ENCODE data around the gene GLG1.
"Not testable (repeated sequence)": the region's sequence is repeated elsewhere in the genome, so short reads cannot be mapped to it uniquely, and the experiment has no call there.

Gene GLG1

GRCh38 chr16:74518934-74519333 lies 88.0 kb downstream of the GLG1 start:
- not testable (repeated sequence) for DNase-seq; H3K4me1 ChIP-seq (ENCODE audit: control insufficient read depth, insufficient read depth, low read length, poor library complexity, severe bottlenecking); H3K9me3 ChIP-seq (ENCODE audit: control insufficient read depth, low read length); H3K27ac ChIP-seq (ENCODE audit: insufficient read depth, low read length, poor library complexity, severe bottlenecking); H3K36me3 ChIP-seq (ENCODE audit: control insufficient read depth, insufficient read depth, low read length); H3K4me3 ChIP-seq (ENCODE audit: insufficient read depth, low read depth, low read length, poor library complexity, severe bottlenecking); H3K27me3 ChIP-seq (replicated peaks; ENCODE audit: control insufficient read depth, insufficient read depth, low read length, poor library complexity, severe bottlenecking)

DNA sequence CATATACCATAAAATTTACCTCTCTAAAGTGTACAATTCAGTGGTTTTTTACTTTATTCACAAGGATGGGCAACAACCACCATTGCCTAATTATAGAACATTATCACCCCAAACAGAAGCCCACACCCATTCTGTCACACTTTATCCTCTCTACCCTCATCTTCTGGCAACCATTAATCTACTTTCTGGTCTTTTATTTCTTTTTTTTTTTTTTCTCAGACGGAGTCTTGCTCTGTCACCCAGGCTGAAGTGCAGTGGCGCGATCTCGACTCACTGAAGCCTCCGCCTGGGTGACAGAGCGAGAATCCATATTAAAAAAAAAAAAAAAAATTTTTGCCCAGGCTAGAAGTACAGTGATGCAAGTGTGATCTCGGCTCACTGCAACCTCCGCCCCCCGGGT lies 95.0 kb downstream of the GLG1 start:
- no peaks in the 10 kb centered on the region for H3K4me1 ChIP-seq (ENCODE audit: control insufficient read depth, insufficient read depth, low read length, poor library complexity, severe bottlenecking)
- H3K27me3 ChIP-seq (replicated peaks; ENCODE audit: control insufficient read depth, insufficient read depth, low read length, poor library complexity, severe bottlenecking): no peaks in the 10 kb centered on the region
- H3K36me3 ChIP-seq (ENCODE audit: control insufficient read depth, insufficient read depth, low read length): peaks cover 8% of the 10 kb centered on the region
- H3K27ac ChIP-seq (ENCODE audit: insufficient read depth, low read length, poor library complexity, severe bottlenecking): no peak overlapping the region
- no peaks in the 10 kb centered on the region for H3K9me3 ChIP-seq (ENCODE audit: control insufficient read depth, low read length)
- no peak overlapping the region for H3K4me3 ChIP-seq (ENCODE audit: insufficient read depth, low read depth, low read length, poor library complexity, severe bottlenecking)
- no peak for DNase-seq

DNA sequence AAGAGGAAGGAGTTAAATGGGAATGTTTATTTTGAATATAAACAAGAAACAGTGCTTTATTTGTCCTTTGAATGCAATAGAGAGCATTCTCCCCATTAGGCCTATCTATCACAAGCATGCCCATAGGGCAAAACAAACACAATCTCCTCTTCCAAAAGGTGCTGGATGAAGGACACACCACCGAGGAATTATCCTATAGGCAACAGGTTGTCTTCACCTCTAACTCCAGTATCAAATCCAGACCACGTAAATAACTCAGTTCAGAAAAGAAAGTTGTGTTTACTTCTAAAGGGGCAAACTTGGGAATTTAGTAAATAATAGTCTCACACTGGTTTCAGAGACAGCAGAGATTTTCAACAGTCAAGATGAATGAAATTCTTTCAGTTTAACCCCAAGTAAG lies 101.9 kb downstream of the GLG1 start:
- no peak for DNase-seq
- Histone ChIP-seq H3K4me3 (ENCODE audit: insufficient read depth, low read depth, low read length, poor library complexity, severe bottlenecking) (no peak overlapping the region), H3K27me3 (replicated peaks; ENCODE audit: control insufficient read depth, insufficient read depth, low read length, poor library complexity, severe bottlenecking) (no peaks in the 10 kb centered on the region), H3K36me3 (ENCODE audit: control insufficient read depth, insufficient read depth, low read length) (peaks cover 29% of the 10 kb centered on the region), H3K4me1 (ENCODE audit: control insufficient read depth, insufficient read depth, low read length, poor library complexity, severe bottlenecking) (no peaks in the 10 kb centered on the region), H3K9me3 (ENCODE audit: control insufficient read depth, low read length) (no peaks in the 10 kb centered on the region), H3K27ac (ENCODE audit: insufficient read depth, low read length, poor library complexity, severe bottlenecking) (no peak overlapping the region)

GRCh38 chr16:74503412-74503811 lies 103.5 kb downstream of the GLG1 start:
- no peak for DNase-seq
- Histone ChIP-seq H3K36me3 (ENCODE audit: control insufficient read depth, insufficient read depth, low read length) (peaks cover 28% of the 10 kb centered on the region), H3K4me1 (ENCODE audit: control insufficient read depth, insufficient read depth, low read length, poor library complexity, severe bottlenecking) (no peaks in the 10 kb centered on the region), H3K4me3 (ENCODE audit: insufficient read depth, low read depth, low read length, poor library complexity, severe bottlenecking) (no peak overlapping the region), H3K27me3 (replicated peaks; ENCODE audit: control insufficient read depth, insufficient read depth, low read length, poor library complexity, severe bottlenecking) (no peaks in the 10 kb centered on the region), H3K9me3 (ENCODE audit: control insufficient read depth, low read length) (no peaks in the 10 kb centered on the region), H3K27ac (ENCODE audit: insufficient read depth, low read length, poor library complexity, severe bottlenecking) (no peak overlapping the region)

DNA sequence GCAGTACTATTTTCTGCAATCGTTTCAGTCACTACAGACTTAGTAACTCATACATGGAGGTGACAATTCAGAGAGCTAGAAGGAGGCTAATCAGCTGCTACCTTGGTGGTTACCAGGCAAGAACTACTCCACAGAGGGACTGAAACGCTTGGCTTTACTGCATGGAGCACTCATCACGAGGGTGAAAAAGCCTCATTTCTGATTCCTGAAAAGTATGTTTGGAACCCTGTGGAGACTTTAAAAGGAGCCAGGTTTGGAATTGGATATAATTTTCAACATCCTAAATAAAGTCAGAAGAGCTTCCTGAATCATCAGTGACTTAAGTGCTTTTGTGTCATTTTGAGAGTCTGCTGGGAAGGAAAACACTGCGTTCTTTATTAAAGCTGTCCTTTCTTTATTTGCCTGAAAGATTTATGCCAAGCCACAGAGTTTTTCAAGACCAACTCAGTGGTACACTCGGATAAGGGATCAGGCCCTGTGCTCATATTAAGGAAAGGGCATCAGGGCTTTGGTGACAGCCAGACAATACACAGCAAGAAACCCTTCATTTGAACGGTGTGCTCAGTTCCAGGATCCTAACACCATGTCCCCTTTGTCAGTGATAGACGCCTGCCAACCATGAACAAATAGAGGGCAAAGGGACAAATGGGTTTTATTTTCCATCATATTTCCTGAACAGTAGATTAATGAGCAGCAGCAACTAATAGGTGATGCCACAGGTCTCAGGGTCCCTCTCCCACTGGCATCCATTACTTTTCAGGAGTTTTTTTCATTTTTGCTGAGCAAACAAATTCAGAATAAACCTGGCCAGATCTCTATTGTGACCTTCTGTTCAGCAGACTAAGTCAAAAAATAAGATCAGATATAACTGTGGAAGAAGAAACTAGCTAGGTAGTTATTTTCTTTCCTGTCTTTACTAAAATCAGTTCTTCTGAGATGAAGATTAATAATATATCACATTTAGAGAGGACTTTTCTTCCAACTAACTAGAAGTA lies 105.1 kb downstream of the GLG1 start:
- Histone ChIP-seq H3K9me3 (ENCODE audit: control insufficient read depth, low read length) (no peaks in the 10 kb centered on the region), H3K36me3 (ENCODE audit: control insufficient read depth, insufficient read depth, low read length) (peaks cover 24% of the 10 kb centered on the region), H3K27me3 (replicated peaks; ENCODE audit: control insufficient read depth, insufficient read depth, low read length, poor library complexity, severe bottlenecking) (no peaks in the 10 kb centered on the region), H3K4me3 (ENCODE audit: insufficient read depth, low read depth, low read length, poor library complexity, severe bottlenecking) (no peak overlapping the region), H3K4me1 (ENCODE audit: control insufficient read depth, insufficient read depth, low read length, poor library complexity, severe bottlenecking) (no peaks in the 10 kb centered on the region), H3K27ac (ENCODE audit: insufficient read depth, low read length, poor library complexity, severe bottlenecking) (no peak overlapping the region)
- DNase-seq: no peak

- no peak overlapping the region for H3K4me3 ChIP-seq (ENCODE audit: insufficient read depth, low read depth, low read length, poor library complexity, severe bottlenecking)
- H3K36me3 ChIP-seq (ENCODE audit: control insufficient read depth, insufficient read depth, low read length): peaks cover 32% of the 10 kb centered on the region
- no peaks in the 10 kb centered on the region for H3K4me1 ChIP-seq (ENCODE audit: control insufficient read depth, insufficient read depth, low read length, poor library complexity, severe bottlenecking)
- DNase-seq: no peak
- no peak overlapping the region for H3K27ac ChIP-seq (ENCODE audit: insufficient read depth, low read length, poor library complexity, severe bottlenecking)
- no peaks in the 10 kb centered on the region for H3K27me3 ChIP-seq (replicated peaks; ENCODE audit: control insufficient read depth, insufficient read depth, low read length, poor library complexity, severe bottlenecking)
- H3K9me3 ChIP-seq (ENCODE audit: control insufficient read depth, low read length): no peaks in the 10 kb centered on the region
Observed at GRCh38 chr16:74500907-74501306, 106.0 kb downstream of the GLG1 start.

GRCh38 chr16:74499114-74499513 lies 107.8 kb downstream of the GLG1 start:
- Histone ChIP-seq H3K4me1 (ENCODE audit: control insufficient read depth, insufficient read depth, low read length, poor library complexity, severe bottlenecking) (no peaks in the 10 kb centered on the region), H3K27me3 (replicated peaks; ENCODE audit: control insufficient read depth, insufficient read depth, low read length, poor library complexity, severe bottlenecking) (no peaks in the 10 kb centered on the region), H3K9me3 (ENCODE audit: control insufficient read depth, low read length) (no peaks in the 10 kb centered on the region), H3K36me3 (ENCODE audit: control insufficient read depth, insufficient read depth, low read length) (peaks cover 45% of the 10 kb centered on the region), H3K4me3 (ENCODE audit: insufficient read depth, low read depth, low read length, poor library complexity, severe bottlenecking) (no peak overlapping the region), H3K27ac (ENCODE audit: insufficient read depth, low read length, poor library complexity, severe bottlenecking) (no peak overlapping the region)
- DNase-seq: no peak

DNA sequence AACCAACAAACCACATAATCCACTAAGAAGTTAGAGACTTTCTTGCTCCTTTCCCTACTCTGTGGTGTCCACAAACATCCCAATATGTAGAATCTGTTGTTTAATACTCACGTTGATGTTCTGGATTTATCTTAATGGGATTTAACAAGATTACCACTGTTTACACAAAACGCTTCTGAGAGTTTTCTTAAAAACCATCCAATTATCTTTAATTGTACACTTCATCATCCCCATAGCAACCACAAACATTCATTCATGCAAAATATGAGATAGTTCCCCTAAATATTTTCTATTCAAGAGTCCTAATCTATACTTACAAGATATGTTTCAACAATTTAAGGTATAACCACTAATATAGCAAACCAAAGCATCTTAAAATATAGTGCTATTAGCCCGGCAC lies 109.2 kb downstream of the GLG1 start:
- Histone ChIP-seq H3K9me3 (ENCODE audit: control insufficient read depth, low read length) (no peaks in the 10 kb centered on the region), H3K36me3 (ENCODE audit: control insufficient read depth, insufficient read depth, low read length) (peaks cover 33% of the 10 kb centered on the region), H3K27me3 (replicated peaks; ENCODE audit: control insufficient read depth, insufficient read depth, low read length, poor library complexity, severe bottlenecking) (no peaks in the 10 kb centered on the region), H3K27ac (ENCODE audit: insufficient read depth, low read length, poor library complexity, severe bottlenecking) (no peak overlapping the region), H3K4me1 (ENCODE audit: control insufficient read depth, insufficient read depth, low read length, poor library complexity, severe bottlenecking) (no peaks in the 10 kb centered on the region), H3K4me3 (ENCODE audit: insufficient read depth, low read depth, low read length, poor library complexity, severe bottlenecking) (no peak overlapping the region)
- no peak for DNase-seq

DNA sequence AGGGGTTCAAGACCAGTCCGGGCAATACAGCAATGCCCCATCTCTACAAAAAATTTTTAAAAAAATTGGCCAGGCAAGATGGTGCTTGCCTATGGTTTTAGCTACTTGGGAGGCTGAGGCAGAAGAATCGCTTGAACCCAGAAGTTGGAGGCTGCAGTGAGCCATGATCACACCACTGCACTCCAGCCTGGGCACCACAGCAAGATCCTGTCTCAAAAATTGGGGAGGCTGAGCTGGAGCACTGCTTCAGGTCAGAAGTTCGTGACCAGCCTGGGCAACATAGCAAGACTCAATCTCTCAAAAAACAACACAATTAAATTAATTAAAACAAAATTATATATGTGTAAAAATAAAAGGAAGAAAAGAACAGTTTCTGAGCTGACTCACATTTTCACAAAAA lies 110.9 kb downstream of the GLG1 start:
- DNase-seq: no peak
- H3K4me3 ChIP-seq (ENCODE audit: insufficient read depth, low read depth, low read length, poor library complexity, severe bottlenecking): no peak overlapping the region
- H3K4me1 ChIP-seq (ENCODE audit: control insufficient read depth, insufficient read depth, low read length, poor library complexity, severe bottlenecking): no peaks in the 10 kb centered on the region
- H3K27ac ChIP-seq (ENCODE audit: insufficient read depth, low read length, poor library complexity, severe bottlenecking): no peak overlapping the region
- H3K9me3 ChIP-seq (ENCODE audit: control insufficient read depth, low read length): no peaks in the 10 kb centered on the region
- no peaks in the 10 kb centered on the region for H3K27me3 ChIP-seq (replicated peaks; ENCODE audit: control insufficient read depth, insufficient read depth, low read length, poor library complexity, severe bottlenecking)
- peaks cover 39% of the 10 kb centered on the region for H3K36me3 ChIP-seq (ENCODE audit: control insufficient read depth, insufficient read depth, low read length)

- Histone ChIP-seq H3K27ac (ENCODE audit: insufficient read depth, low read length, poor library complexity, severe bottlenecking) (no peak overlapping the region), H3K27me3 (replicated peaks; ENCODE audit: control insufficient read depth, insufficient read depth, low read length, poor library complexity, severe bottlenecking) (no peaks in the 10 kb centered on the region), H3K4me1 (ENCODE audit: control insufficient read depth, insufficient read depth, low read length, poor library complexity, severe bottlenecking) (no peaks in the 10 kb centered on the region), H3K36me3 (ENCODE audit: control insufficient read depth, insufficient read depth, low read length) (peaks cover 56% of the 10 kb centered on the region), H3K4me3 (ENCODE audit: insufficient read depth, low read depth, low read length, poor library complexity, severe bottlenecking) (no peak overlapping the region), H3K9me3 (ENCODE audit: control insufficient read depth, low read length) (no peaks in the 10 kb centered on the region)
- no peak for DNase-seq
Observed at GRCh38 chr16:74492976-74493375, 113.9 kb downstream of the GLG1 start.

Data from effector memory CD4-positive, alpha-beta T cell (primary cell).